ACHN (cell line): Measurements from ENCODE around the gene WWOX.

ENCODE experiments used
- DNase-seq: peaks from one replicate; pipeline ENCODE4 v3.0.0-alpha.2; 2015
- in situ Hi-C: cut with HindIII; loops from 2 replicates; pipeline ENCODE4 v1.10.0; 2017; ENCODE audit warnings: low sequenced_read_pairs, low pct_ligation_motif_present, low pct_unique_long_range_greater_than_20kb

WWOX gene

GRCh38 chr16:78537511-78537910 lies 438.1 kb downstream of the WWOX start:
- in situ Hi-C loops: no loop called here
- DNase-seq: no peak

DNA sequence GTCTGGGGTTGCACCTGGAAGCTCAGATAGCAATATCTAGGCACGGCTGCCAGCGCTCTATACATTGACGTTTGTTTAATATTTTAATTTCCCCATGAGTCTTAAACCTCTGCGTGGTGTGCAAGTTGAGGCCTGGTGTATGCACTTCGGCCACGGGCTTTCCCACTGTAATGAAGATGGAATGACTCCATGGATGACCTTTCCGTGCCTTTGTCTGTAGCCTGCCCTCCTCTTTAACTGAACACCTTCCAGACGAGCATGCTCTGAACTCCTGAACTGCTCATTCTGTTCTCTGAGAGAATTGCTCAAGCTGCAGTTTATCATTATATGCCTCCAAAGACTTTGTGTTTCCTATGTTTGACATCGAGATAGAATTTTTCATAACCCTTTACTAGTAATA lies 438.8 kb downstream of the WWOX start:
- in situ Hi-C loops: no loop called here
- no peak for DNase-seq

DNA sequence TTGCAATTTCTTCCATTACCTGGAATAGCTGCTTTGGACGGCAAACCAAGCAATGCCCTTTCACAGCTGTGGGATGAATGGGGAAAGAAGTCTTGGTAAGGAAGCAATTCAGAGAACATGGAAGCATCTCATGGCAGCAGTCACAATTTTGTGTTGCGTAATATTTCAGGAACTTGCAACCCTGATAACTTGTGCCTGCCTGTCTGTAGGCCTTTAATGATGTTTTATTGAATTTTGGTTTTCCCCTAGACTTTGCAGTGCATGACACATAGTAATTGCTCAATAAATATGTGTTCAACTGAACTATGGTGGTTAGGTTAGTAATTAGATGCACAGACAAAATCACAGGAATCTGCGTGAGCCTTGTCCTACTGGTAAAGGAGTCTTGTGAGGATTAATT lies 439.5 kb downstream of the WWOX start:
- no peak for DNase-seq
- in situ Hi-C loops: no loop called here

DNA sequence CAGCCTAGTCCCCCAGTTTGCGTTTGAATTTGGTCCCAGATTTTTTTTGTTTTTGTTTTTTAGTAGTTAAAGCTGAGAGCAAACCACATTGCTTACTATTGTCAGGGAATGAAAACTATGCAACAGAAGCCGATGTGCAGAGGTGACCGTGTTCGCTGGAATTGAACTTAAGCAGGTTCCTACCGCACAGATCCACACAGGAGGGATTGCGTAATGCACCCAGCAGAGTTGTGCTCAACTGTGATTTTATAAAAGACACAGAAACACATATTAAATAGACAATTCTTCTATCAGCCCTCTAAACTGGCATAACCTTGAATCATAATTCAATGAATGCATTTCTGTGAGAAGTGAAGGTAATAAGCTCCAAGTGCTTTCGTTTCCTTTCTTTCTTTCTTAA lies 443.0 kb downstream of the WWOX start:
- no peak for DNase-seq
- in situ Hi-C loops: no loop called here

GRCh38 chr16:78543023-78543422 lies 443.6 kb downstream of the WWOX start:
- in situ Hi-C loops: no loop called here
- DNase-seq: no peak

DNA sequence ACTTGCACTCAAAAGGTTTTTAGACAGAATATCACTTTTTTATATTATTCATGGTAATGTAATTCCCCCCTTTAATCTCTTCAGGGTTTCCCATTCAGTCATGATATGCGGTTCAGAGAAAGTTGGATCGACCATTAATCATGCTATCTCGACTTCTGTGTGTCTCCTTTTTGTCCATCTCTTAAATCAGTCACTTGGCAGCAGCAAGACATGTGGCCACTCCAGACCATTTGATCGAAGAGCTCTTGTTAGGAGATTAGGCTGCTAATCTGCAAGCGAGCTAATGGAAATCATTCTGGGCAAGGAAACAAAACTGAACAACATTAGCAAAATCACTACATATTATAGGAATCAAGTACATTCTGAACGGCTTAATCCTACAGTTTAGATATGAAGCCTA lies 449.9 kb downstream of the WWOX start:
- DNase-seq: no peak

DNA sequence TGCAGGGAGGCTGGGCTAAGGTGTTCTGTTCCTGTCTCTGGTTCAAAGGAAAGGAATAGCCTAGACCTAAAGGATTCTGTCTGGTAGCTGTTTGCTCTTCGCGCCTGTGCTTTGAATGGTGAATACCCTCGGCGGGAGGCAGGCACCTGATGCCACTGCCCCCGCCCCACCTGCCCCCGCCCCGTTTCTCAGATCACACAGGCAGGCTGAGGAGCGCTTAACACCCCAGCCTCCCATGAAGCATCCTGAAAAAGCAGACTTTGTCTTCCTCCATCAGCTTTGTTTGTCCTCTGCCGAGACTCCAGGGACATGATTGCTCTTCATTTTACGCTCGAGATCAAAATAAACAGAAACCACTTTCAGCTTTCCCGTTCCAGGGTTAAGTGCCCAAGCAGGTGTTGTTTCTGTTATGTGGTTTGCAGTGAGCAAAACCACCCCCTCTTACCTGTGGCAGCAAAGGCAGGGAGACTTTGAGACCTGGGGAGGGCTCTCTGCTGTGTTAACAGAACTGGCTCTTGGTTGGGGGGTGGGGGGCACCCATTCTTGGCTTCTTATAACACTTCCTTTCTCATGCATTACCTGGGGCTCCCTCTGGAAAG lies 452.1 kb downstream of the WWOX start:
- no peak for DNase-seq
- in situ Hi-C loops: no loop called here

More for the DNA sequence above, 449.9 kb downstream of the WWOX start:
- in situ Hi-C loops: no loop called here

DNA sequence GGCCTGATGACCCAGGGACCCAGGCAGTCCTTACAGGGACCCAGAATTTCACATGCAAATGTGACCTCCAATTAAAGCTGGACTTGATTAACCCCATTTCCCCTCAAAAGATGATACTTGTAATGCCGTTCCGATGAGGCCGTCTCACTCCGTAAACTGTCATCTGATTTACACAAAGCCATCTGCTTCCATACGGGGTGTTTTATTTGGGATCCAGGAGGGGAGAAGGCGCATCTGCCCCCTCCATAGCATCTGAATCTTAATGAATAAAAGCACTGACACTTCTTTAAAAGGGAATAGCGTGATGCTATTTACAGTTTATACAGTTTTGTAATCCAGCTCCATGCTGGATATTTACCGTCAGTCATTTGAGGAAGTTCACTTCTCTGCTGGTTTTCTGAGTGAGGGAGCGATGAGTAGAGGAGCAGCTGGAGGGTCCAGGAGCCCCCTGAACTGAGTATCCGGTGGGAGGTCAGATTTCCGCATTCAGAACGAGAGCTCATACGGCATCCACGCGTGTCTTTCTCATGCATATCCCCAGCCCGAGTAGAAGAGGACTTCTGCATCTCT lies 452.7 kb downstream of the WWOX start:
- DNase-seq: no peak
- in situ Hi-C loops: no loop called here

DNA sequence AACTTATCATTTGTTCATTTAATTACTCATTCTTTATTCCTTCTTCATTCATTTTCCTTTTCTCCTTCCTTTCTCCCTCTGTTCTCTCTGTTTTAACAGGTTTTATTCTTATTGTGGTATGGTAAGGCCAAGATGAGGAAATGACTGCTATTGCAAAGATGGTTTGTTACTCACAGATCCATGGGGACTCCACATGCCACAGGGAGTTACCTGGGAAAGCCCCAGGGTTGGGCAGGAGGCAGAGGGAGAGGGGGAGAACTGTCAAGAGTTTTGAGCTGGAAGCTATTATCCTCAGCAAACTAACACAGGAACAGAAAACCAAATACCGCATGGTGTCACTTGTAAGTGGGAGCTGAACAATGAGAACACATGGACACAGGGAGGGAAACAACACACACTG lies 453.3 kb downstream of the WWOX start:
- in situ Hi-C loops: no loop called here
- no peak for DNase-seq

DNA sequence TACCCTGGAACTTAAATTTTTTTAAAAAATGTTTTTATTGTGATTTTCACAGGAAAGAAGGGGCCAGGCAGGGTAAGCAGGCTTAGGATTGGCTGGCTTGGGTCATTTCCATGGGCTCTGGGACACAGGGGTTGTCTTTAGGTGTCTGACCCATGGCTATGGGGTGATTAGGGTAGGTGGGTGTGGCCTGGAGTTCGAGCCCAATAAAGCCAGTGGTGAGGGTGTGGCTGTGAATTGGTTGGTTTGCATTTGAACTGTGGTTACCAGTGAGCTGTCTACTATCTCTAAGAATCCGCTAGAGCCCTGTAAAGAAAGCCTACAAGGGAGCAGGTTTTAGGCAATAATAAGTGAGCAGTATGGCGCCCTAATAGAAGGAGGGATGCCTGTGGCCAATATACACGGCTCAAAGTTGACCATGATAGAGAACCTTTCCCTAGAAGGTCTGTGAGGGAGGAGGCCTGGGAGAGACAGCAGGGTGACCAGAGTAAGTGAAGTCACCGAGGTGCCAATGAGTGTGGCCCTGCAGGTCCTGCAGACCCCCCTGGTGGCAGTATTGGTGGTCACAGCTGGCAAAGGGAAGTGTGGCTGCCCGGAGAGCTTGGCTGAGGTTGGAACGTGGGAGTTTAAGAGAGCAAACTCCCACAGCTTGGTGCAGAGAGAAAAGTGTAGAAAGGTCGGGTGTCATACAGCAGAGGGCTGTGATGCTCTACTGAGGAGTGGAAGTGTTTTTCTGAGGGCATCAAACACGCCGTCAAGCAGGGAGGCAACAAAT lies 454.0 kb downstream of the WWOX start:
- no peak for DNase-seq
- in situ Hi-C loops: no loop called here

- no peak for DNase-seq
- in situ Hi-C loops: no loop called here
These were observed 457.0 kb downstream of the WWOX start for GRCh38 chr16:78556421-78556820.

- in situ Hi-C loops: no loop called here
- DNase-seq: no peak
These were observed 461.5 kb downstream of the WWOX start for GRCh38 chr16:78560997-78561396.

- in situ Hi-C loops: no loop called here
These were observed 462.7 kb downstream of the WWOX start for GRCh38 chr16:78562111-78562510.

DNA sequence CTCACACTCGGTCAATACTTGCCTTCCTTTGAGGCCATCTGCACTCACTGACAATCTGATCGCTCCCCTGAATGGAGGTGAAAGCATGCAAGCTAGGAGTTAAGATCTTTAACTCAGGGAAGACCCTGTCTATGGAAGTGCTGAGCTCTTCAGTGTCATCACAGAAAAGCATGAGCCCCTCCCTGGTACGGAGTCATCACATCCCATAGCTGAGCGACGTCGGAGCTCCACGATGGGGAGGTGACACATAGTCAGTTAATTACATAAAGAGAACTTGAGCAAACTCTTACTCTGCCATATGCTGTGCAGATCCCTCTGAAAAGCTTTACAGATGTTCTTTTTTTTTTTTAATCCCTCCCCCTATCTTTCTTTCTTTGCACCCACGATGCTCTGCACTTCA lies 463.2 kb downstream of the WWOX start:
- in situ Hi-C loops: no loop called here
- no peak for DNase-seq

More at GRCh38 chr16:78562111-78562510, 462.7 kb downstream of the WWOX start:
- DNase-seq: no peak

GRCh38 chr16:78563905-78564304 lies 464.5 kb downstream of the WWOX start:
- DNase-seq: no peak

DNA sequence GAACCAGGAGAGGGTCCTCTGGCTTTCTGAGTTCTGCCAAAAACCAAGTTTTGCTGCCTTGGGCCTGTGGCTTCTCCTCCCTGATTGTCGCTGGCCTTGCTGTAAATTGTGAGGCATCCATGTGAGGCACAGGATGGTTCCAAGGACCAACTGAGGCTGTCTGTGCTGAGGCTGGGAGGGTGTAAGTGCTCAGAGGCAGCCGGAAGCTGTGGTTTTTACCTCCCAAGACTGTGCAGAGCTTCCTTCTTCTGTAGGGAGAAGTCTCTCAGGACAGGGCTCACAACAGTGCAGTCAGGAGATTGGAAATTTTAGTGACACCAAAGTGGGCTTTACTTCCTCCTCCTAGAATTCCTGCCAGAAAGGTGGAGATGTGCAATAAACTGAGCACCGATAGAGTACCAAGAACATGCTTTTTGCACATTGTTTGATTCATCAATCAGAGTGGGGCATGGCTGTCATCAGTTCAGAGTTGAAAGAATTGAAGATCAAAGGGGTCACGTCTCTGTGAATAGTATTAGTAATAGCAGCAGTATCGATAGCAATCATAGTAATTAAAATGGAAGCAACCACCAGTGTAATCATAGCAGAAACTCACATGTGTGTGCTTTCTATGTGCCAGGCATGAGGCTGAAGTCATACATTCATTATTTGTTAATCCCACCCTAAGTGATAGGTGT lies 467.1 kb downstream of the WWOX start:
- no peak for DNase-seq
- in situ Hi-C loops: no loop called here

More at GRCh38 chr16:78563905-78564304, 464.5 kb downstream of the WWOX start:
- in situ Hi-C loops: no loop called here

DNA sequence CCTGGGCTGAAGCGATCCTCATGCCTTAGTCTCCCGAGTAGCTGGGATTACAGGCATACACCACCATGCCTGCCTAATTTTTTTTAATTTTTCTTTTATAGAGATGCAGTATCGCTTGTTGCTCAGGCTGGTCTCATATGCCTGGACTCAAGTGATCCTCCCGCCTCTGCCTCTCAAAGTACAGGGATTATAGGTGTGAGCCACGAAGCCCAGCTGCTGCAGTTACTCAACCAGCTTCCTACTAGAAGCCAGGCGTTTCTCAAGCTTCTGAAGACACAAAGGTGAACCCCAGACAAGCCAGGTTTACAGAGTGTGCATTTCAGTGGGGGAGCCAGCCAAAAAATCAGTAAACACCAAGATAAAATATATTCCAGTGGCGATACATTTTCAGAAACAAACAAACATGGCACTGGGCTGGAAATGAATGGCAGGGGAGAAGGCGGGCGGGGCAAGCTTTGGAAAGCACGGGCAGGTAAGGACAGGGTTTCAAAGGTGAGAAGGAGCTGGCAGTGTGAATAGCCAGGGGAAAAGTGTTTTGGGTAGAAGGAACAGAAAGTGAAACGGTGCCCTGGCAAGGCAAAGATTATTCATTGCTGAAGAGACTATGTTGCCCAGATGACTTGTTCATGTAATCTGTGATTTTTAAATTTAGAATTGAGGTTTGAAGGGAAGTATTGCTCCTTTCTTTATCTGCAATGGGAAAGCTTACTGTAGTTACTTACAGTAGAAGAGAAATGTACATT lies 471.1 kb downstream of the WWOX start:
- in situ Hi-C loops: no loop called here
- DNase-seq: no peak

DNA sequence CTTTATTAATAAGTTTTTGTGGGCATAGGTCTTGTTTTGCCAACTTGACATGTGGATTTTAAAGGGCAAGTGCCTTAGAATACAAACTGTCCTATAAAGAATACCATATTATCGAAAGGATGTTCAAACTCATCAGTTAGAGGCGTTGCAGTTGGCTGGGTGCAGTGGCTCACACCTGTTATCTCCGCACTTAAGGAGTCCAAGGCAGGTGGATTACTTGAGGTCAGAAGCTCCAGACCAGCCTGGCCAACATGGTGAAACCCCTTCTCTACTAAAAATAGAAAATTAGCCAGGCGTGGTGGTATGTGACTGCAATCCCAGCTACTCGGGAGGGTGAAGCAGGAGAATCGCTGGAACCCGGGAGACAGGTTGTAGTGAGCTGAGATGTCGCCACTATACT lies 472.0 kb downstream of the WWOX start:
- DNase-seq: no peak
- in situ Hi-C loops: no loop called here

- DNase-seq: no peak
- in situ Hi-C loops: no loop called here
These were observed 472.5 kb downstream of the WWOX start for GRCh38 chr16:78571898-78572358.
